ENCODE results near the gene HTR2B. TPM values are rescaled to one million over a fixed set of nuclear protein-coding genes. Genes with fewer than 3 reads are reported as not detected.

The HTR2B gene
- total RNA-seq, 5 donors from 2014 or later (not counting 1 experiment from before 2014, with no cell fraction given) = 0.38 TPM; not detected in 4

Other genes with a start within 250 kb of the HTR2B start
- 10 to 100 TPM in 2 of 5 donors, 1 to 10 TPM in 3; 2.7 to 15.5 (median 7.8) TPM for gene GPR55, start 199.8 kb downstream of the HTR2B start, total RNA-seq
- gene SPATA3, start 128.9 kb downstream of the HTR2B start, total RNA-seq = not detected
- gene C2orf72, start 87.5 kb downstream of the HTR2B start, total RNA-seq = under 1 TPM in 2 of 5 donors, not detected in 3; 0.13 to 0.20 TPM
- 10 to 100 TPM; 39.5 to 48.2 (median 46.9) TPM for gene PSMD1, start 68.2 kb downstream of the HTR2B start, total RNA-seq
- 1 to 10 TPM in 4 of 5 donors, under 1 TPM in 1; 0.88 to 3.1 (median 1.6) TPM for gene ARMC9, start 73.6 kb upstream of the HTR2B start, total RNA-seq